ENCODE data around the gene TVP23C.

DNA sequence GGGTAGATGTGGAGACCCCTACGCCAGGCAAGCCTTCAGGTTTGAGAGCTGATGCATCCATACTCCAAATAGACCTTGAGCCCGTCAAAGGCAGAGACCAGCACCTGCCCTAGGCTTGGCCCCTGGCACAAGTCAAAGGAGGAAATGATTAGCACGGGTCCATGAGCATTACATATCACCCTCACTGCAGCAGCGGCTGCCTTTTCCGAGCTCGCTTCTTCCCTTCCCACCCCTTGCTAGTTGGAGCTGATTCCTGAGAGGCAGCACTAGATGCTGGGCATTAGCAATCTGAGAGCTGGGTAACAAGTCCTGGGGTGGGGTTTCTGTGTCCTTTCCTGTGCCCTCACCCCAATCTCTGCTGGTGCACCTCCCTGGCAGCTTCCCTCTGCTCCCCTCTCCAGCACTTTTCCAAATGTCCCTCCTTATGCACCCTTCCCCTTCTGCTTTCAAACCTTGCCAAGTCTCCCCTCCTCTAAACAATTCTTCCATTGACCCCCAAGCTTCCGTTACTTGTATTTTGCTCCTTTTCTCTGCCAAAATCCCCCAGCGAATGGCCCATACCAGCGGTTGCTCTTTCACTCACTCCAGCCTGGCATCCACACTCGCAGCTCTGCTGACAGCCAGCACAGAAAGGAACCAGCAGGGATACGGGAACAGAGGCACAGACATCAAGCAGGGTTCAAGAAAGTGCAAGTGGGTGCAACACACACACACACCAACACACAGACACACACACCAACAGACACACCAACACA, 98.9 kb downstream of the TVP23C start:
- TF ChIP-seq POLR2A (IDR thresholded peaks at IDR 0.05; ENCODE audit: low read length) (no peak), GATA1 (IDR thresholded peaks at IDR 0.05; ENCODE audit: low read depth, low read length) (no peak)

All from erythroblast (primary cell).